ENCODE results near the gene SLC2A13. TPM values are rescaled to one million over a fixed set of nuclear protein-coding genes. Genes with fewer than 3 reads are reported as not detected.
"Not testable (repeated sequence)": the region's sequence is repeated elsewhere in the genome, so short reads cannot be mapped to it uniquely, and the experiment has no call there.

Gene SLC2A13
- total RNA-seq, 1 experiment from 2014 or later = 8.5 TPM

DNA sequence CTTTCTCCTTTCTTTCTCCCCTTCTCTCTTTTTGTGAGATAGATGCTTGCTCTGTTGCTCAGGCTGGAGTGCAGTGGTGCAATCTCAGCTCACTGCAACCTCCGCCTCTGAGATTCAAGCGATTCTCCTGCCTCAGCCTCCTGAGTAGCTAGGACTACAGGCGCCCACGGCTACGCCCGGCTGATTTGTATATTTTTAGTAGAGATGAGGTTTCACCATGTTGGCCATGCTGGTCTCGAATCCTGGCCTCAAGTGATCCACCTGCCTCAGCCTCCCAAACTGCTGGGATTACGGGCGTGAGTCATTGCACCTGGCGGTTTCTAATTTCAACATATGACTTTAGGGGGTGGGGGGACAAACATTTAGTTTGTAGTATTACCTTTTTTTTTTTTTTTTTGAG is 293.4 kb downstream of the SLC2A13 start:
- not testable (repeated sequence) for DNase-seq (ENCODE audit: low read depth)

GRCh38 chr12:39807043-39807442 is 298.8 kb downstream of the SLC2A13 start:
- peak; percentile 21 for DNase-seq (ENCODE audit: low read depth)

DNA sequence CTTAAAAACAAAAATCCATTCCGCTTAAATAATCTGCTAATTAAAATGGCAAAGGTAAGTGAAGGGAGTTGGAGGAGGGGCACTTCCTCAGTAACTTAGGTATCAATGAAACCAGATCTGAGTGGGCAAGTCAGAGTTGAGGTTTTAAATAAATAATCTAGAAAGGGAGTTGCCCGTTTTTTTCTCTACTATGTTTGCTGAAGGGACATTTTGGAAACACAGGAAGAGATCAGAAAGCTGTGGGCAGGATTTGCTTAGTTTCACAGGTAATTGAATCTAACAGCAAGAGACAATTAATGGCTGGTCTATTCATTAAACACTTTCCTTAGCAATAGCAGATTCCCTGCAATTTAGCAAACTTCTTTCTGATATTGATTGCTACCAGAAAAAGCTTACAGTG is 300.2 kb downstream of the SLC2A13 start:
- DNase-seq (ENCODE audit: low read depth) = no peak

- no peak for DNase-seq (ENCODE audit: low read depth)
Observed at GRCh38 chr12:39804898-39805297, 301.0 kb downstream of the SLC2A13 start.

GRCh38 chr12:39804479-39804878 is 301.4 kb downstream of the SLC2A13 start:
- DNase-seq (ENCODE audit: low read depth) = no peak

- DNase-seq (ENCODE audit: low read depth) = no peak
Observed at GRCh38 chr12:39803151-39803550, 302.7 kb downstream of the SLC2A13 start.

DNA sequence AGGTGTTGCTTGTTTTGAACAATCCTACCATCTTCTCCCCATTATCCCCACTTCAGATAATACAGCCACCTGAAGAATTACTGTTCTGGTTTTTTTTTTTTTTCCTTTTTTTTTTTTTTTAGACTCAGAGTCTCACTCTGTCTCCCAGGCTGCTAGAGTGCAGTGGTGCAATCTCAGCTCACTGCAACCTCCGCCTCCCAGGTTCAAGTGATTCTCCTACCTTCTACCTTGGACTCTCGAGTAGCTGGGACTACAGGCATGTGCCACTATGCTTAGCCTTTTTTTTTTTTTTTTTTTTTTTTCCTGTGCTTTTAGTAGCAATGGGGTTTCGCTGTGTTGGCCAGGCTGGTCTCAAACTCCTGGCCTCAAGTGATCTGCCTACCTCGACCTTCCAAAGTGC is 306.9 kb downstream of the SLC2A13 start:
- DNase-seq (ENCODE audit: low read depth) = no peak

DNA sequence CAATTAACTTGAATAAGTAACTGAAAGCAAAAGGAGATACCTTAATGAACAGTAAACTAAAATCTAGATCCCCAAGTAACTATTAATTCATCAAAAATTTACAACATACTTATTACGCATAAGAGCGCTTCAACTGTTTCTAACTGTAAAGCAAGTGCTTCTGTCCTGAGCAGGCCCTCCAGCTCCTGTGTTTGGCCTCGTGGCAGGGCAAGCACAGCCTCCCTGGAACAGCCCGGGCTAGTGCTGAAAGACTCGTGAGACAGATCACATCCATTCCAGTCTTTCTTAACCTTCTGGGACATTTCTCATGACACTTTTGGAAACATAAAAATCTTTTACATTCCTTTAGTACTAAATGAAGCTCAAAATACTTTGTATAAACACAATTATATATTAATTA is 307.5 kb downstream of the SLC2A13 start:
- DNase-seq (ENCODE audit: low read depth) = no peak

GRCh38 chr12:39795481-39795880 is 310.4 kb downstream of the SLC2A13 start:
- DNase-seq (ENCODE audit: low read depth) = no peak

- no peak for DNase-seq (ENCODE audit: low read depth)
Observed at GRCh38 chr12:39792938-39793337, 312.9 kb downstream of the SLC2A13 start.

- no peak for DNase-seq (ENCODE audit: low read depth)
Observed at GRCh38 chr12:39788239-39788638, 317.6 kb downstream of the SLC2A13 start.

- DNase-seq (ENCODE audit: low read depth) = not testable (repeated sequence)
Observed at GRCh38 chr12:39785814-39786213, 320.1 kb downstream of the SLC2A13 start.

GRCh38 chr12:39782026-39782545 is 323.8 kb downstream of the SLC2A13 start:
- DNase-seq (ENCODE audit: low read depth) = no peak

GRCh38 chr12:39780913-39781446 is 324.9 kb downstream of the SLC2A13 start:
- no peak for DNase-seq (ENCODE audit: low read depth)

DNA sequence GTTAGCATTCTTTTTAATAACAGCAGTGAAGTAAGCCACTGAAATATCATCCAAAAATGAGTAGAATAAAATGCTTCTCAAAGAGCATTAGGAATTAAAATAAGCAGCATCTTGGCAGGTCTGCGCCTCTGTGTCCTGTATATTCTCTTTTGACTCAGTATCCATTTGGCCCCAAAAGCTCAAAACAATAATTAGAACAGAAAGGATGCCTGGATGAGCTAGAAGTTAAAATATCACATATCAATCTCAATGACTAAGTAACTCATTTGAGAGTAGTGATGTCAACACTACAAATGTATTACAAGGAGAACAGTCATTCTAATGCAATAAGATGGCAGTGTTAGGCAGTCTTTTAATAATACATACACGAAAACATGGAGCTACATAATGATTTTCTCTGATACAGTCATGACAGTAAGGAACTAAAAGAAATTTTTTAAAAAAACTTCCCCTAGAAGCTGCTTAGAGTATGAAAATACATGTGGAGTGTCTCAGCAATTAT is 325.4 kb downstream of the SLC2A13 start:
- no peak for DNase-seq (ENCODE audit: low read depth)

DNA sequence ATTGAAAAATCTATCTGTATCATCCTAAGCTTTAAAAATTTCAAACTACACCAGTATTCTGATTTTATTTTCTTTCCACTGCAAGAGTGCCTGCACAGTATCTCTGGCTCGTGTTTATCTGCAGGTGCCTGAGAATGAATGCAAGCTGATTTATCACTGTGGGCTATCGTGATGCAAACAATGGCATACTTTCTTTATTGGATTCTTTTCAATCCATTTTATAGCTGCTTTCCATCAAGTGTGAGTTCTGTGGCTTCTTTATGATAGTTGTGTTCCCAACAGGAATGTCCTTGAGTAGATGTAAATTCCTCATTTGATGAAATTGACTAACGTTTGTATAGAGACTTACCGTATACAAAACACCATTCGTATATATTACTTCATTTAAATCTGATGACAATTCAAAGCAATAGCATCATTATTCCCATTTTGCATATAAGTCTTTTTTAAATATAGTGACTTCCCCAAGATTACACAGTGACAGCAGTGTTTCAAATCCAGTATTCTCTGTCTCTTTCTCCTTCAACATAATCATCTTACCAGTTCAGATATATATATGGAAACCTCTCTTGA is 326.0 kb downstream of the SLC2A13 start:
- DNase-seq (ENCODE audit: low read depth) = no peak

DNA sequence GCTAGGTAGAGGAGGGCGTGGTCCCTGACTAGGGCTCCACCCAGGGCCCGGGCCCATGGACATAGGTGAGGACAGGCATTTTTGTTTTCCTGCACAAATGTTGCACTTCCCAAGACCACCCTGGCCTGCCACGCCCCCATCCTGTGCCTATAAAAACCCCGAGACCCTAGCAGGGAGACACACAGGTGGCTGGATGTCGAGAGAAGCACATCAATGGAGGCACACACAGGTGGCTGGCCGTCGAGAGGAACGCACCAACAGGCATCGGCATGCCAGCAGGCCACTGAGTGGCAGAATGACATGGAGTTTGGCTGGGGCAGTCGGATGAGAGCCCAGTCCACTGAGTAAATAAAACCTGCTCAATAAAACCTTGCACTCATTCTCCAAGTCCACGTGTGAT is 328.4 kb downstream of the SLC2A13 start:
- no peak for DNase-seq (ENCODE audit: low read depth)

- DNase-seq (ENCODE audit: low read depth) = no peak
Observed at GRCh38 chr12:39773266-39773665, 332.6 kb downstream of the SLC2A13 start.

DNA sequence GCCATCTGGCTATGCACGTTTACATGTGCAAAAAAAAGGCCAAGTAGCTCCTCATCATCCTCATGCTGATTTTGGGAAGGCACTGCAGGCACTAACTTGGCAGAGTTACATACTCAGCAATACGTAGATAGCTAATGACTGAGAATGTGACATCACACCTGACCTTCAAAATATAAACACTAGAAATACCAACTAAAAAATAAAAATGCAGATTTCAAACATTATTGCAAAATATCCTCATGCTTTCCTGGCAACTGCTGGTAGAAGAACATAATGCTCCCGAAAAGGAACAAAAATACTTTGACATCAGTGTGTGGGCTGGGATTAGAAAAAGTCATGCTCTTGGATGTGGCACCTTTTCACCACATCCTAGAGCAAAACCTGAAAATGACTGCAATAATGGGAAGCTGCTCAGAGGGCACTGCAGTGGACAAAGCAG is 333.0 kb downstream of the SLC2A13 start:
- DNase-seq (ENCODE audit: low read depth) = no peak

DNA sequence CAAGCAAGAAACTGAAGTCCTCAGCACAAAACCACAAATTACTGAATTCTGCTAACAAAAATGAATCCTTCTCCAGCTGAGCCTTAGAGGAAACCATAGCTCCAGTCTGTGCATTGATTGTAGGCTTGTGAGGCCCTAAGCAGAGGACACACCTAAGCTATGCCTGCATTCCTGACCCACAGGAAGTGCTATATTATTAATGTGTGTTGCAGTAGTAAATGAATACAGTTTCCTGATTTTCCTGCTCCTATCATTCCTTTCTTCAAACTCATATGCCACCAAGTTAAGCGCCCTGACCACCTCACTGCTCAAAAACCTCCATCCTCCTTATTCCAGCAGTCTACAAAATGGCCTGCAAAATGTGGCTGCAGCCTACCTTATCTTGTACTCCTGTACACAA is 334.4 kb downstream of the SLC2A13 start:
- DNase-seq (ENCODE audit: low read depth) = no peak

- DNase-seq (ENCODE audit: low read depth) = peak; percentile 17
Observed at GRCh38 chr12:39764944-39765560, 340.8 kb downstream of the SLC2A13 start.

- no peak for DNase-seq (ENCODE audit: low read depth)
Observed at GRCh38 chr12:39763890-39764169, 342.1 kb downstream of the SLC2A13 start.
